Mesenchymal stem cell (in vitro differentiated cells and primary cell): ENCODE results near the gene AGXT. TPM values are rescaled to one million over a fixed set of nuclear protein-coding genes. Genes with fewer than 3 reads are reported as not detected.

ENCODE experiments used
- DNase-seq: peaks from one replicate; pipeline ENCODE4 v3.0.0-alpha.2; 2013
- H2AFZ ChIP-seq: one replicate; pipeline ENCODE4 v1.6.1; 2013; ENCODE audit warnings: low read depth, mild to moderate bottlenecking, control low read depth, inconsistent platforms, low read length, moderate library complexity
- H2AK5ac ChIP-seq: 2 replicates; pipeline ENCODE4 v1.6.1; 2013; ENCODE audit warnings: low read length, moderate library complexity, mild to moderate bottlenecking, inconsistent platforms; ENCODE audit not compliant: severe bottlenecking
- H2BK120ac ChIP-seq: one replicate; pipeline ENCODE4 v1.6.1; 2013; ENCODE audit warnings: low read depth, mild to moderate bottlenecking, inconsistent platforms, low read length, moderate library complexity
- H2BK12ac ChIP-seq, 2 experiments: one replicate each; pipeline ENCODE4 v1.6.1; 2013; ENCODE audit warnings: inconsistent platforms in 2 of 2, low read length in 2 of 2, mild to moderate bottlenecking in 2 of 2, moderate library complexity in 2 of 2, control low read depth in 1 of 2
- H2BK15ac ChIP-seq: one replicate; pipeline ENCODE4 v1.6.1; 2013; ENCODE audit warnings: mild to moderate bottlenecking, low read depth, inconsistent platforms; ENCODE audit not compliant: poor library complexity, severe bottlenecking
- H2BK5ac ChIP-seq: 2 replicates; pipeline ENCODE4 v1.6.1; 2013; ENCODE audit warnings: low read depth, mild to moderate bottlenecking, low read length, control low read depth, inconsistent platforms; ENCODE audit not compliant: poor library complexity, severe bottlenecking
- H3K14ac ChIP-seq, 2 experiments: one replicate each; pipeline ENCODE4 v1.6.1; 2013; ENCODE audit warnings: inconsistent platforms in 2 of 2, low read length in 2 of 2, control low read depth in 1 of 2, mild to moderate bottlenecking in 1 of 2, moderate library complexity in 1 of 2
- H3K18ac ChIP-seq, 2 experiments: one replicate each; pipeline ENCODE4 v1.6.1; 2013; ENCODE audit warnings: inconsistent platforms in 2 of 2, low read length in 2 of 2, control low read depth in 1 of 2, low read depth in 1 of 2, mild to moderate bottlenecking in 1 of 2
- H3K23ac ChIP-seq, 2 experiments: one replicate each; pipeline ENCODE4 v1.6.1; 2013; ENCODE audit warnings: inconsistent platforms in 2 of 2, low read length in 2 of 2, mild to moderate bottlenecking in 2 of 2, moderate library complexity in 2 of 2, control low read depth in 1 of 2
- H3K27ac ChIP-seq: 2 replicates; pipeline ENCODE4 v1.5.1; 2013; ENCODE audit warnings: mild to moderate bottlenecking, moderate library complexity, low read length, control low read depth, inconsistent platforms; ENCODE audit not compliant: poor library complexity, severe bottlenecking
- H3K27me3 ChIP-seq, 2 experiments: 2 replicates each; pipeline versions ENCODE4 v1.6.1 to v1.7.0; 2013; ENCODE audit warnings: low read length in 2 of 2, mild to moderate bottlenecking in 2 of 2, moderate library complexity in 2 of 2, control low read depth in 1 of 2, inconsistent platforms in 1 of 2; ENCODE audit not compliant: control insufficient read depth in 1 of 2, insufficient read depth in 1 of 2
- H3K36me3 ChIP-seq, 2 experiments: 2 replicates each; pipeline versions ENCODE4 v1.6.1 to v1.7.0; 2013; ENCODE audit warnings: low read length in 2 of 2, control low read depth in 1 of 2, inconsistent platforms in 1 of 2, low read depth in 1 of 2, mild to moderate bottlenecking in 1 of 2; ENCODE audit not compliant: insufficient read depth in 2 of 2, control insufficient read depth in 1 of 2
- H3K4ac ChIP-seq, 2 experiments: one replicate each; pipeline ENCODE4 v1.6.1; 2013; ENCODE audit warnings: inconsistent platforms in 2 of 2, low read length in 2 of 2, mild to moderate bottlenecking in 2 of 2, moderate library complexity in 2 of 2, control low read depth in 1 of 2, low read depth in 1 of 2
- H3K4me1 ChIP-seq: 2 replicates; pipeline ENCODE4 v1.6.1; 2013; ENCODE audit warnings: low read depth, low read length, control low read depth; ENCODE audit not compliant: control insufficient read depth, insufficient read depth
- H3K4me2 ChIP-seq: 2 replicates; pipeline ENCODE4 v1.6.1; 2013; ENCODE audit warnings: low read length, mild to moderate bottlenecking, inconsistent platforms; ENCODE audit not compliant: poor library complexity, severe bottlenecking
- H3K4me3 ChIP-seq, 2 experiments: 2 replicates each; pipeline versions ENCODE4 v1.5.1 to v1.7.0; 2013; ENCODE audit warnings: low read length in 2 of 2, mild to moderate bottlenecking in 2 of 2, control low read depth in 1 of 2, low read depth in 1 of 2; ENCODE audit not compliant: insufficient read depth in 1 of 2
- H3K79me1 ChIP-seq: replicated peaks from 2 replicates; pipeline ENCODE4 v1.6.1; 2013; ENCODE audit warnings: mild to moderate bottlenecking, control low read depth, low read length, inconsistent platforms; ENCODE audit not compliant: poor library complexity, severe bottlenecking
- H3K9ac ChIP-seq: 2 replicates; pipeline ENCODE4 v1.7.0; 2013; ENCODE audit warnings: mild to moderate bottlenecking, low read length, moderate library complexity
- H3K9me3 ChIP-seq: 2 replicates; pipeline ENCODE4 v1.7.0; 2013; ENCODE audit warnings: mild to moderate bottlenecking, low read length; ENCODE audit not compliant: control insufficient read depth
- H4K8ac ChIP-seq: one replicate; pipeline ENCODE4 v1.6.1; 2013; ENCODE audit warnings: inconsistent platforms, mild to moderate bottlenecking, low read length, moderate library complexity
- H4K91ac ChIP-seq: one replicate; pipeline ENCODE4 v1.6.1; 2013; ENCODE audit warnings: mild to moderate bottlenecking, low read length, inconsistent platforms
- WGBS: methylation state at CpG from one replicate; pipeline ENCODE4 v1.1.7; 2013; ENCODE audit warnings: mixed read lengths; 5-methylcytosine and 5-hydroxymethylcytosine counted together
- polyA plus RNA-seq, 2 experiments: library from polyadenylated mRNA; stranded (reverse); fragments of 200-250 nt; gene quantifications; one replicate each; pipeline ENCODE4 v1.2.3, GENCODE V29; 2013

Gene AGXT
- not detected for polyA plus RNA-seq (2013, experiment 1 of 2)
- not detected for polyA plus RNA-seq (2013, experiment 2 of 2)

DNA sequence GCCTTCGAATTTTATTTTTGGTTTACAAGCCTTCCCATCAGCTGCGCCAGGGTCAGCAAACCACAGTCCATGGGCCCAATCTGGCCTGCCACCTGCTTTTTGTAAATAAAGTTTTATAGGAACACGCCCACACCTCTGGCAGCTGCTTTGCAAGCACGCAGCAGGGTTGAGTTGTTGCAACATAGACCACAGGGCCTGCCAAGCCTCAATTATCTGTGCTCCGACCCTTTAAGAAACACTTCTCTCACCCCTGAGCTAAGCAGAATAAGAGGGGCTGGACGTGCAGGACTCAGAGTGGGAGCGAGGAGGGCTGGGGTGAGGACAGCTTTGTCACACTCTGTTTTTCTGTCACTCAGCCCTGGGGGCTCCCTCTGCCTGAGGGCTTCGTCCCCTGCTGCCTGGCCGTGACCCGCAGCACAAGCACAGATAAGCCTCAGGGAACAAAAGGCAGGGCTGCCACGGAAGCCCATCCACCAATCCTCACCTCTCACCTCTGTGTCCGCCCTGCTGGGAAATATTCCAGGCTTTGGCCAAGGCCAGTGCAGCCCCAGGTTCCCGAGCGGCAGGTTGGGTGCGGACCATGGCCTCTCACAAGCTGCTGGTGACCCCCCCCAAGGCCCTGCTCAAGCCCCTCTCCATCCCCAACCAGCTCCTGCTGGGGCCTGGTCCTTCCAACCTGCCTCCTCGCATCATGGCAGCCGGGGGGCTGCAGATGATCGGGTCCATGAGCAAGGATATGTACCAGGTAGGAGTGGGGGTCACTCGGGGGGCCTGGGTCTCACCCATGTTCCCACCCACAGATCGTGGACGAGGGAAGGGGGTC is at the start of gene AGXT:
AGXT (plus strand) TSS at position 539 of the 823 bp plus-strand sequence; CDS start at position 581, 42 bp downstream.
- H3K27me3 ChIP-seq, result peaks cover 39 to 81% of the 10 kb centered on the region in 2 experiments
- no peak within 1 kb of the TSS for H2BK120ac ChIP-seq
- no peak within 1 kb of the TSS for H3K4ac ChIP-seq
- no peak within 1 kb of the TSS for H3K4me2 ChIP-seq
- no peak within 1 kb of the TSS for H3K4me3 ChIP-seq
- no peak within 1 kb of the TSS for H3K23ac ChIP-seq
- H2BK5ac ChIP-seq, result no peak within 1 kb of the TSS
- H3K4me1 ChIP-seq, result no peaks in the 10 kb centered on the region
- no peak within 1 kb of the TSS for H3K14ac ChIP-seq
- WGBS, result 72% methylated on average over 21 of the region's 21 CpGs
- H3K18ac ChIP-seq, result no peak within 1 kb of the TSS
- H2AFZ ChIP-seq, result no peak within 1 kb of the TSS
- no peak within 1 kb of the TSS for H3K9ac ChIP-seq
- H4K91ac ChIP-seq, result no peak within 1 kb of the TSS
- no peak within 1 kb of the TSS for H2BK12ac ChIP-seq
- H3K9me3 ChIP-seq, result no peaks in the 10 kb centered on the region
- H4K8ac ChIP-seq, result no peak within 1 kb of the TSS
- no peak within 1 kb of the TSS for H2BK15ac ChIP-seq
- DNase-seq, result no peak
- H3K36me3 ChIP-seq, result no peaks in the 10 kb centered on the region
- H3K27ac ChIP-seq, result no peak within 1 kb of the TSS
- H3K79me1 ChIP-seq, result no peaks in the 10 kb centered on the region
- no peak within 1 kb of the TSS for H2AK5ac ChIP-seq

DNA sequence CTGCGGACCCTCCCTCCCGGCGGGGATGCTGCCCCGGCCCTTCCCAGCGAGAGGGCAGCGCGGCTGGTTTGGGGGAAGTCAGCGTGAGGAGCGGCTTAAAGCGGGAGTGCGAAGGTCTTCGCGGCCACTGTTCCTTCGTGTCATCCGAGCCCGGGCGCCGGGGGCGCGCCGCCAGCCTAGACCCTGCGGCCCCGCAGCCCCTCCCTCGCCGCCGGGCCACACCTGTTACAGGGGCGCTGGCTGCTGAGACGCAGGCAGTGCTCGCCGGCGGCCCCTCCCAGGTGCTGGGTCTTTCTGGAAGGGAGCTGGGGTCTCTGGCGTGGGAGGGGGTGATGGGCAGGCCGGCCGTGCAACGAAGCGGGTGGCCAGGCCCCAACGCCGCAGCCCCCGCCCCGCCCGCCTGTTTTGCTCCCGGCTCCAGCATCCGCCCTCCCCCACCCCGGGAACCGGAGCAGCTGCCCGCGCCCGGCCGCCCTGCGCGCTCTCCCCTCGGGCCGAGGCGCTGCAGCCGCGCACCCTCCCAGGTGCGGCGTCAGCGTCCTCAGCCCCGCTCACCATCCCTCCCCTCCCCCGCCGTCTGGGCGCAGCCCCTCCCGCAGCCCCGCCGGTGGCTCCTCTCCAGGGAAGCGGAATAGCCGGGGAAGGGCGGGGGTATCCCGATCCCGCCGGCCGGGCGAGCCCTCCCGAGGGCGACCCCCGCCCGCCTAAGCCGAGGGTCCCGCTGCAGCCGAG is 49.3 kb upstream of the AGXT start:
- Histone ChIP-seq H2BK12ac (no peak overlapping the region), H3K14ac (no peak overlapping the region), H4K8ac (no peak overlapping the region), H3K9ac (no peak overlapping the region), H2BK5ac (no peak overlapping the region), H2AFZ (no peak overlapping the region), H3K18ac (no peak overlapping the region), H3K4me1 (peaks cover 22% of the 10 kb centered on the region), H3K4me3 (no peak overlapping the region), H3K4me2 (peak overlapping the region; percentile 21), H3K23ac (no peak overlapping the region), H3K79me1 (no peaks in the 10 kb centered on the region), H2BK120ac (no peak overlapping the region), H3K27me3 (peaks cover 59 to 76% of the 10 kb centered on the region in 2 experiments), H4K91ac (no peak overlapping the region), H3K36me3 (no peaks in the 10 kb centered on the region), H3K27ac (no peak overlapping the region), H2AK5ac (no peak overlapping the region), H3K4ac (no peak overlapping the region), H2BK15ac (no peak overlapping the region), H3K9me3 (peaks cover 21% of the 10 kb centered on the region)
- WGBS, result 2% methylated on average over 56 of the region's 81 CpGs
- no peak for DNase-seq

DNA sequence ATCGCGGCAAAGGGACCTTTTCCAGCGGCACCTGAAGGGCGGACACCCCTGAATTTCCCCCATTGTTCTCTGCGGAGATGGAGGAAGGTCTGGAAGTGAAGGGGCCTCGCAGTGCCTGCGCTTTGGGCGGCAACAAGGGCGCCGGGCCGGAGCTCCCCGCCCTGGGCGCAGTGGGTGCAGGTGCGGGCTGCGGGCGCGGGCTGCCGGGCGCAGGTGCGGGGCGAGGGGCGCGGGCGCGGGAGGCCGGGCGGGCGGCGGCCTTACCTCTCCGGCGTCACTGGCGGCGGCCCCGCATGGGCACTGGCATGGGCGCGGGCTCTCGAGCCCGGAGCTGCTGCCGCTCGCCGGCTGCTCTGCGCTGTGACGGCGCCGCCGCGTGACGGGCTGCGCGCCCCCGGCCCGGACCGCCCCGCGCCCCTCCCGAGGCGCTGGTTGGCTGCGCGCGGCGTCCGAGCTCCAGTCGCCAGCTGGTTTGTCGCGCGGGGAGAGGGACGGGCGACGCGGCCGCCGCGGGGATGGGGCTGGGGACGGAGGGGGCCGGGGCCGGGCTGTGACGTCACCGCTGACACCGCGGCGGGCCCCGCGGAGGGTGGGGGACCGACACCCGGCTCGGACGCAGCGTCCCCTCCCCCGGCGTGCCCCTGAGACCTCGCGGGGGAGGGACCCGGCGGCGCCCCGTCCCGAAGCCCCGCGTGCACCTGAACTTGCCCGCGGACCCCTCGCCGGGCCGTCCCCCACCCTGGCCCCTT is 48.6 kb upstream of the AGXT start, which contains the start of gene KIF1A:
KIF1A (minus strand) TSS at position 362 of the 749 bp plus-strand sequence. CDS start 22,467 bp downstream, outside the sequence.
- Histone ChIP-seq H2BK15ac (no peak within 1 kb of the TSS), H2BK5ac (no peak within 1 kb of the TSS), H3K4me3 (no peak within 1 kb of the TSS), H3K9me3 (peaks cover 18% of the 10 kb centered on the region), H2BK120ac (no peak within 1 kb of the TSS), H3K23ac (no peak within 1 kb of the TSS), H2AFZ (no peak within 1 kb of the TSS), H3K4ac (no peak within 1 kb of the TSS), H3K27ac (no peak within 1 kb of the TSS), H3K4me1 (peaks cover 22% of the 10 kb centered on the region), H3K79me1 (no peaks in the 10 kb centered on the region), H2BK12ac (no peak within 1 kb of the TSS), H3K27me3 (peaks cover 64 to 82% of the 10 kb centered on the region in 2 experiments), H3K9ac (no peak within 1 kb of the TSS), H3K14ac (no peak within 1 kb of the TSS), H3K4me2 (peak within 1 kb of the TSS; percentile 30), H2AK5ac (no peak within 1 kb of the TSS), H4K8ac (no peak within 1 kb of the TSS), H4K91ac (no peak within 1 kb of the TSS), H3K18ac (no peak within 1 kb of the TSS), H3K36me3 (no peaks in the 10 kb centered on the region)
- WGBS, result 3% methylated on average over 41 of the region's 104 CpGs
- no peak for DNase-seq
